HG02852 (cell line): ENCODE measurements around the gene PHF23.

Source experiments
- ATAC-seq: cut with Tn5 transposase; IDR thresholded peaks from one replicate; pipeline ENCODE4 v1.9.1; 2021; ENCODE audit warnings: mild to moderate bottlenecking, moderate library complexity; ENCODE audit not compliant: unreplicated experiment

PHF23 gene

GRCh38 chr17:7239091-7240027, at the start of gene PHF23:
Gene PHF23, minus strand, starts transcription at chr17:7239457. Its CDS starts 178 bp downstream, at chr17:7239279.
- peak; percentile 48 for ATAC-seq

- ATAC-seq = no peak
Observed at GRCh38 chr17:7285679-7286078, 46.4 kb upstream of the PHF23 start.

- ATAC-seq = no peak
Observed at GRCh38 chr17:7284911-7285310, 45.7 kb upstream of the PHF23 start.

- no peak for ATAC-seq
Observed at GRCh38 chr17:7283471-7284216, 44.4 kb upstream of the PHF23 start.

GRCh38 chr17:7282752-7283321, 43.6 kb upstream of the PHF23 start:
- ATAC-seq = no peak

GRCh38 chr17:7281953-7282751, 42.9 kb upstream of the PHF23 start:
- no peak for ATAC-seq

GRCh38 chr17:7281074-7281952, 42.1 kb upstream of the PHF23 start, which contains the start of gene SLC2A4:
Gene SLC2A4, plus strand, starts transcription at chr17:7281718. Its CDS starts 217 bp downstream, at chr17:7281935.
- peak; percentile 70 for ATAC-seq

GRCh38 chr17:7280519-7281073, 41.3 kb upstream of the PHF23 start:
- peak; percentile 60 for ATAC-seq

GRCh38 chr17:7279448-7279847, 40.2 kb upstream of the PHF23 start:
- no peak for ATAC-seq

- no peak for ATAC-seq
Observed at GRCh38 chr17:7266784-7267183, 27.5 kb upstream of the PHF23 start.

- no peak for ATAC-seq
Observed at GRCh38 chr17:7263801-7264078, 24.5 kb upstream of the PHF23 start.

GRCh38 chr17:7262935-7263800, 23.9 kb upstream of the PHF23 start:
- no peak for ATAC-seq

- no peak for ATAC-seq
Observed at GRCh38 chr17:7262192-7262934, 23.1 kb upstream of the PHF23 start, which contains the start of gene CLDN7. Gene CLDN7, minus strand, starts transcription at chr17:7262478. Its CDS starts 435 bp downstream, at chr17:7262043.

GRCh38 chr17:7261379-7262191, 22.3 kb upstream of the PHF23 start:
- no peak for ATAC-seq

GRCh38 chr17:7260651-7261378, 21.6 kb upstream of the PHF23 start:
- no peak for ATAC-seq

- no peak for ATAC-seq
Observed at GRCh38 chr17:7260151-7260550, 20.9 kb upstream of the PHF23 start.
